Purkinje cell (primary cell): Measurements from ENCODE around the gene KBTBD6. TPM values are rescaled to one million over a fixed set of nuclear protein-coding genes. Genes with fewer than 3 reads are reported as not detected.

ENCODE experiments used
- polyA plus RNA-seq: library from polyadenylated mRNA; unstranded; fragments of >200 nt; fragmentation: Nextera tagmentation; gene quantifications from 2 replicates; pipeline ENCODE4 v1.2.1, GENCODE V29; 2014

The KBTBD6 gene
- polyA plus RNA-seq: 19.9 and 20.2 TPM in 2 replicates

GRCh38 chr13:41132512-41133152, at the start of gene KBTBD6:
KBTBD6 (minus strand) TSS chr13:41132802; CDS start chr13:41132511, 291 bp downstream.

Other genes with a start within 250 kb of the KBTBD6 start
- gene ELF1, start 113.5 kb downstream of the KBTBD6 start, polyA plus RNA-seq: 0.29 TPM in 1 of 2 replicates, not detected in the other
- 41.3 and 44.3 TPM in 2 replicates for gene WBP4, start 71.3 kb downstream of the KBTBD6 start, polyA plus RNA-seq
- 13.8 and 23.7 TPM in 2 replicates for gene KBTBD7, start 61.8 kb upstream of the KBTBD6 start, polyA plus RNA-seq
- 20.8 and 20.9 TPM in 2 replicates for gene MTRF1, start 130.8 kb upstream of the KBTBD6 start, polyA plus RNA-seq
- gene NAA16, start 178.5 kb upstream of the KBTBD6 start, polyA plus RNA-seq: 6.3 and 7.1 TPM in 2 replicates